ENCODE measurements around the gene CSNK1G3.

The CSNK1G3 gene

GRCh38 chr5:123514615-123515355, 2.8 kb downstream of the CSNK1G3 start:
- no peak for DNase-seq

GRCh38 chr5:123515904-123516303, 3.9 kb downstream of the CSNK1G3 start:
- no peak for DNase-seq

DNA sequence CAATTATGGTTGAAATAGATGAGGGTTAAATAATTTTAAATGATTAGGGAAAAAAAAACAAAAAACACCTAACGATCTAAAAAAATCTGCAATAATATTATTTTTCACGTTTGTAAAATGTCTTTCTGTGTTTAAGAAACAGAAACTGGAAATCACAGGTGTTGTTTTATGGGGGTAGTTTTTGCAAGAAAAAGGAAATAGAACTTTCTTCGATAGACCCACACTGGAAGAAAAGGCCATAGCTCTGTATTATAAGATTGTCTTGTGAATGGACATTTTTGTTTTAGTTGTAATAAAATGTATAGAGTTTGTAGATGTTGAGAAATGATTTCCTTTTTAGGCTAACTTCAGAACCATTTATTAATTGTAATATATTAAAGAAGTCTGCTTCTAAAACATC, 5.5 kb downstream of the CSNK1G3 start:
- no peak for DNase-seq

DNA sequence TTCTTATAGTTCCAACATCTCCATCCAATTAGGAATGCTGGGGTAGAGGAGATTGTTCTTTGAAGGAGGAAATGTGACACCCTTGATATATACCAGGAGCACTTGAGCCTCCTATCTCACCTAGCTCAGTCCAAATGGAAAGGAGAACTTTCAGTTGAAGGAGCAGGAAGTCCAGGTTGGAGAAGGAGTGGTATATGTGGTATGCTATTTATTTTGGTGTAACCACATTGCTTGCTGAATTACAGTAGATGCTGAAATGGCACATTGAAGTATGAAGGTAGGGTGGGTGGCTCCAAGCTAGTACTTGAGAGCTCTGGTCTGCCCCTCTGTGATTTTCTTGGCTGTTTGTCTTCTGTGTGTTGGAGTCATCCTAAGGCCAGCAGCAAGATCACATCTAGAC, 6.1 kb downstream of the CSNK1G3 start:
- no peak for DNase-seq

- peak; percentile 55 to 56 for DNase-seq
Measured at GRCh38 chr5:123520677-123521247, 8.8 kb downstream of the CSNK1G3 start.

DNA sequence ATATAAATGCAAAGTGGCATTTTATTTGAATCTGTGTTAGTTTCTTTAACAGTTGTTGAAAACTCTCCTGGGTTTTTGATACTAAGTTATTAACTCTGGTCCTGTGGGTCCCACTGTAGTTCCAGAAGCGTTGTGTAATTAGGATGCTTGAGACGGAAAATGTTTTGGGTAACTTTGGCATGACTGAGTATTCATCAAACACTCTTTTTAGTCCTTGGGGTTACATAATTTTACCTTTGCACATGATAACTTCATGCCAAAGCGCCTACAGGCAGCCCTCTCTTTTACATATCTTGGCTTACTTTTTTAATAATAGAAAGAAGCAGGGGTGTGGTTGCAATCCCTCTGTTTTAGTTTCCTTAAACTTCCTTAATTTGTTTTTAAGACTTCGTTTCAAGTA, 12.2 kb downstream of the CSNK1G3 start:
- no peak for DNase-seq

DNA sequence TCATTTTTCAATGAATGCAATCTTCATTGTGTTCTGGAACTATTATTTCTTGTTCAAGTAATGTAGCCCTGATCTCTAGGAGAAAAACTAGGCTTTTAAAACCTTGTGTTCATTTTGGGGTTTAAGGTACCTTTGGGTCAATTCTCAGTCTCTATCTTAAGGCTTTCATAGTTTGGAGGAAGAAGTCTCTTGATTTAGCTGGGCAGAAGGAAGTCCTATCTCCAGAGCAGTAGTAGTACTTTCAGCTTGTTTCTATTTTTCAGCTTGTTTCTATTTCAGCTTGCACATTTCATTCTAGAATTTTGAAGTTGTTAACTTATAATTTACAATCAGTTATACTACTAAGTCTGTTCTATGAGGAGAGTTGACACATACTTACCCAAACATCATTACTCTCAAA, 15.2 kb downstream of the CSNK1G3 start:
- no peak for DNase-seq

DNA sequence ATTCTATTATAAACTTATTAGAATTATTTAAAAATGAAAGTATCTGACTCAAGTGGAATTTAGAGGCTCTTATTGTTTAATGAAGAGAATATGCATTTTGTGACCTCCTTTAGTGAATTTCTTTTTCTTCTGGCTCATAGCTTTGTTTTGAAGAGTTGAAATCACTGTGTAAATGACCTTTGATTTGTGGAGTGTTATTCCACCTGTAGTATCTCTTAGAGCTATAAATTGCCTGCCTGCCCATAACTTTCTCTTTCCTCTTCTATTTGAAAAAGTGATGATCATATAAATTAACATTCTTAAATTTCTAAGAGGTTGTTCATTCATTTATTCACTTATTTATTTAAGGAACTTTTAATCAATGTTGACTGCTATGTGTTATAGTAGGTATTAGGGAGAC, 16.1 kb downstream of the CSNK1G3 start:
- no peak for DNase-seq

DNA sequence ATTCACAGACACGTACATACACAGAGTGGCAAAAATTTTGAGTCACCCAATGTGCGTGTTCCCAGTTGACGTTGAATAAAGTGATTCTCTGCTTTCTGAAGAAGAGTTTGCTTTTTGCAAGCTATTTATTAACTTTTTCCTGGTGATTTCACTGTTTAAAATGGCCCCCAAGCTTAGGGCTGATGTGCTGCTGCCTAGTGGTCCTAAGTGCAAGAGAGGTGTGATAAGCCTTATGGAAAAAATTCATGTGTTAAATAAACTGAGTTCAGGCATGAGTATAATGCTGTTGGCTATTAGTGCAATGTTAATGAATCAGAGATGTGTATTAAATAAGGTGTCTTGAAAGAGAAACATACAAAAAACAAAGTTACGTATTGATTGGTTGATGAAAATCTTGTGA, 16.9 kb downstream of the CSNK1G3 start:
- DNase-seq: no peak

GRCh38 chr5:123530728-123531127, 18.8 kb downstream of the CSNK1G3 start:
- no peak for DNase-seq

GRCh38 chr5:123535648-123536047, 23.7 kb downstream of the CSNK1G3 start:
- no peak for DNase-seq

DNA sequence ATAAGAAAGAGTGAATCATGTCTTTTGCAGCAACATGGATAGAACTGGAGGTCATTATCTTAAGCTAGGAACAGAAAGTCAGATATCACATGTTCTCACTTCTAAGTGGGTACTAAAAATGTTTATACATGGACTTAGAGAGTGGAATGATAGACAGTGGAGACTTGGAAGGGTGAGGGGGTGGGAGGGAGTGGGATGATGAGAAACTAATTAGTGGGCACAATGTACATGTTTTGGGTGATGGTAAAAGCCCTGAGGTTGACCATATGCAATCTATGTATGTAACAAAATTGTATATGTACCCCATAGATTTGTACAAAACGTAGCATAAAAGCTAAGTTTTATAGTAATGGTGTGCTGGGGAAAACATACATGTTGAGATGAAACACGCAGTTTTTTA, 25.3 kb downstream of the CSNK1G3 start:
- DNase-seq: no peak

DNA sequence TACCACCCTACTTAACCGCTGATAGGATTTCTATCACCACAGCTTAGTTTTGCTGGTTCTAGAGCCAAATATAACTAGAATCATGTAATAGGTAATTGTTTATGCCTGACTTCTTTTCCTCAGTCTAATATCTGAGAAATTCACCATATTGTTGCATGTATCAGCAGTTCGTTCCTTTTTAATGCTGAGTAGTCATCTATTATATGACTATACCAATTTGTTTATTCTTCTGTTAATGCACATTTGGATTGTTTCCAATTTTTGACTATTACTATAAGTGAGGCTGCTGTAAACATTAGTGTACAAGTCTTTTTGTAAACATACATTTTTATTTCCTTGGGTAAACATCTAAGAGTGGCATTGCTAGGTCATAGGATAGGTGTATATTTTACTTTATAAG, 25.9 kb downstream of the CSNK1G3 start:
- no peak for DNase-seq

- DNase-seq: no peak
Measured at GRCh38 chr5:123538670-123539459, 26.9 kb downstream of the CSNK1G3 start.

GRCh38 chr5:123540534-123540933, 28.6 kb downstream of the CSNK1G3 start:
- no peak for DNase-seq

DNA sequence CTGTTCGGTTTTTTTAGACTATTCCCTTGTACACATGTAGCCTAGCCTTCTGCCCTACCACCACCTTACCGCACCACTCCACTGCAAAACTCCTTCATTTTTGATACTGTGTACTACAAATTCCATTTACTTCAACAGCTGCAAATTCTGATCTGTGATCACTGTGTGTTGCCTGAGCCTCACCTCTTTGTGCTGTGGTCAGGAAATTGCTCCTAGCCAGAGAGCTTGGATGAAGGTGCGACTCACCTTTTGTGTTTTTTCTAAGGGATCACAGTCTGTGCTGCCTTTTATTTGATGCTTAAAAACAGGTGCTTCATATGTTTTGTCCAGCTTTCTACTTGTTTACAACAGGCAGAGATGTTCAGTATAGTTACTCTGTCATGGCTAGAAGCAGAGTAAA, 31.5 kb downstream of the CSNK1G3 start:
- no peak for DNase-seq

- DNase-seq: peak in 1 of 2 donors; percentile 52
Measured at GRCh38 chr5:123545506-123545905, 33.5 kb downstream of the CSNK1G3 start.

GRCh38 chr5:123546657-123547056, 34.7 kb downstream of the CSNK1G3 start:
- DNase-seq: no peak

DNA sequence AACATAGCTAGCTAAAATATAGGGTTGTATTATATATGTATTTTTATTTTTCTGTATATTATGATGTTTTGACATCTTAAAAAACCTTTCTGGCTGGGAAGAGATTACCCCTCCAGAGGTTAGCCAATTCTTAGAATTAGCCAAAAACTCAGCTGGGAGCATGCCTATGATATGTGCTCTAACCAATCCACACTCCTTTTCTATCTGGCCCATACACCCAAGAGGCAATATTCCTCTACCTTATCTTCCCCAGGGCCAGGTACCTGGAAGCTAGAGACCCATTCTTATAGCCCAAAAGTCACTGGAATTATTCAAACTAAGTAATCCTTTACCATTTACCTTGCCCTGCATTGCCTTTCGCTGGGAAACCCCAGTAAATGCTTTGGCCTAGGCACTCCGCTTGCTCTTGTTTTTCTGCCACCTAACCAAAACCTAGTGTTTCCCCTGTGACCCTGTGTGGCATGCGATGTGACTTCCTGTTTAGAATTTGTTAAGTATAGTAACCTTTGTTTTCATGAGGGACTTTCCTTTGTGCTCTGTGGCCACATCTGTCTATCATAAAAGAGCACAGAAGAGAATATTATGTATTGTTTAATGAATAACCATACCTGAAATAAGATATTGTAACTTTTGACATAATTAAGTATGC, 37.4 kb downstream of the CSNK1G3 start:
- peak in 1 of 2 donors; percentile 36 for DNase-seq

DNA sequence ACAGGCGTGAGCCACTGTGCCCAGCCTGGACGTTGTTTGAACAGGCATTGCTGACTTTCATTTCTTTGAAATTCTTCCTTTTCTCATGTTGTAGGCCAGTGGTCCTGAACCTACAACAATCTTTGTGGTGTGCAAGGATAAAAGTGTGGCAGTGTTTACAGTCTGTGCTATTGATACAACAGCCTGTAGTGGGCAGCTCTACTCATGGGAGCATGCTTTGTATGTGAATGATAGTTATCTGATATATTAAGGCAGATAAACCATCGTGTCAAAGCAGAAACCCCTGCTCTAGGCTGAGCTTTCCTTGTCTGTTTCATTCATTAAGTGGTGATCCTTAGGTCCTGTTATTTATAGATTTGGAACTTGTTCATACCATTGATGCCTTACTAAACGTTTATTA, 42.6 kb downstream of the CSNK1G3 start:
- DNase-seq: no peak

DNA sequence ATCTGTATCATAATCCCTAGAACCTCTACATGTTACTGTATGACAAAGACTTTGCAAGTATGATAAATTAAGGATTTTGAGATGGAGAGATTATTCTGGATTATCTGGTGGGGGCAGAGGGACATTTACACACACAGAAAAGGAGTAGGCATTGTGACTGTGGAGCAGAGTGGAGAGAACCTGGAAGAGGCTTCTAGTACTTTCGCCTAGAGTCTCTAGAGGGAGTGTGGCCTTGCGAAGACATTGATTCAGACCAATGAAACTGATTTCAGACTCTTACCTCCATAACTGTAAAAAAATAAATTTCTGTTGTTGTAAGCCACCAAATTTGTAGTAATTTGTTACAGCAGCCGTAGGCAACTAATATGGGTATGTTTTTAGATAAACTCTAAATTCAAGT, 45.9 kb downstream of the CSNK1G3 start:
- DNase-seq: no peak

DNA sequence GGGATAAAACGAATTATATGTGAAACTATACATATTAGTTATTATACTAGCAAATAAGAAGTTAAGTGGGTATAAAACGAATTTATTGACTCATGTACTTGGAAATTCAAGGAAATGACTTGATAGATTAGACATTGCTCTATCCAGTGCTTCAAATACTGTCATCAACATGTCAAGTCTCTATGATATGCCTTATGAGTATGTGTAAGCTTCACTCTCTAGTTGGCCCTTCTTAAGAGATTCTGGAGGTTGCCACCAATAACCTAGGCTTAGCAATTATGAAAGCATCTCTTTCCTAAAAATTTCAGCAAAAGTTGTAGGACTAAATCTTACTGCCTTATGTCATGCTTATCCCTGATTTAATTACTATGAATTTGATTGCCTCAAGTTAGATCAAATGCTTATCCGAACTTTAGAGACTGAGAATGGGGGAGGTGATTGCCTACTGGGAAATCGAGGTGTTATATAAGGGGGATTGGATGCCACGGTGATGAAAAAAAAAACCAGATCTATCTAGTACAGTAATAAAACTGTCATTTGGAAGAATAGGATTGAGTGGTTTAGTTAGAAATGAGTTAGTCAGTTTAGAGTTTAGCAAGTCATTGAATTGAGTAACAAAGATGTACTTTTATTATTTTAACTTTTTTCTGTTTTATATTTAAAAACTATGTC, 46.9 kb downstream of the CSNK1G3 start:
- no peak for DNase-seq

DNA sequence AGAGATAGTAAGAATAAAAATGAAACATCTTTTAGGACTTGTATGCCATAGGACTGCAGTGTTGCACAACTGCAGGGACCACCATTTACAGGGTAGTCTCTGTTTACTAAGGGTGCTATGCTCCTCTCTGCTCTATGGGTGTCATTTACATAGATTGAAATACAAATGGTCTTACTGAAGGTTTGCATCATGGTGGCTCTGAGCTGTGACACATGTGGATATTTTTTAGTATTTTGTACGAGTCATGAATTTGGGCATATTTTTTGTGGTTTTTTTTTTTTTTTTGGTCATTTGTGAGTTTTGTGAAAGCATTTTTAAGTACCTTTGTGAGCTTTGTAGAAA, 47.4 kb downstream of the CSNK1G3 start:
- DNase-seq: no peak
